K562 (cell line): ENCODE results near the gene SELENOM. TPM values are rescaled to one million over a fixed set of nuclear protein-coding genes. Genes with fewer than 3 reads are reported as not detected.

Source experiments
- ATAC-seq: fragments of 200-7000 bp; cut with Tn5 transposase; 3 replicates; pipeline ENCODE4 v1.9.1; 2020; ENCODE audit warnings: moderate library complexity
- BruUV-seq: library from RNA; stranded (reverse); fragments of 400-500 nt; replicated peaks from 2 replicates; lab custom pipeline; 2021; lab: Mats Ljungman, UMichigan
- CTCF ChIA-PET: fragments of 300-600 bp; formaldehyde crosslinking; extraction: SDS; loops from one replicate; lab custom pipeline; 2021; ENCODE audit warnings: low intra/inter-chr PET ratio; lab: Yijun Ruan, JAX
- POLR2A ChIA-PET: fragments of 300-600, 350-650 bp; sonication (Branson Sonifier 250); formaldehyde crosslinking; extraction: SDS; loops from one replicate; lab custom pipeline; 2021; ENCODE audit warnings: antibody characterized with exemption, inconsistent platforms; lab: Yijun Ruan, JAX
- DNase-seq, 4 experiments: peaks; one replicate each; pipeline versions ENCODE4 v3.0.0 to v3.0.0-alpha.2; 2011 to 2018; ENCODE audit warnings: low spot score in 3 of 4, mixed read lengths in 3 of 4; ENCODE audit errors: extremely low read depth in 1 of 4
- FAIRE-seq: peaks from 2 replicates; lab custom pipeline; 2011; peaks lifted over from hg19 to GRCh38; lab: Jason Lieb, UNC
- H2AFZ ChIP-seq: 2 replicates; pipeline ENCODE4 v1.6.0; 2011; ENCODE audit warnings: low read depth, low read length, control low read depth, inconsistent platforms
- H3K27ac ChIP-seq: fragments of 200-600 bp; 3 replicates; pipeline ENCODE4 v1.8.0; 2011; ENCODE audit warnings: low read depth, mild to moderate bottlenecking, control low read depth, inconsistent platforms, low read length, moderate library complexity, mixed read lengths; ENCODE audit errors: extremely low read depth
- H3K27me3 ChIP-seq, 2 experiments: fragments of 300-600 bp in 1 of 2; 2 replicates in 1 of 2; 3 replicates in 1 of 2; pipeline versions ENCODE4 v1.6.0 to v1.8.0; 2011; ENCODE audit warnings: inconsistent platforms in 2 of 2, low read length in 2 of 2, mild to moderate bottlenecking in 1 of 2, mixed read lengths in 1 of 2, moderate library complexity in 1 of 2; ENCODE audit not compliant: control insufficient read depth in 2 of 2, insufficient read depth in 2 of 2
- H3K36me3 ChIP-seq: fragments of 300-600 bp; 3 replicates; pipeline ENCODE4 v1.8.0; 2011; ENCODE audit warnings: mild to moderate bottlenecking, low read length, inconsistent platforms; ENCODE audit not compliant: control insufficient read depth, insufficient read depth
- H3K4me1 ChIP-seq, 2 experiments: fragments of 200-600 bp in 1 of 2; replicated peaks in 1 of 2; 2 replicates in 1 of 2; 3 replicates in 1 of 2; pipeline versions ENCODE4 v1.5.1 to v1.8.0; 2011; ENCODE audit warnings: inconsistent platforms in 2 of 2, low read length in 2 of 2, mild to moderate bottlenecking in 1 of 2, mixed read lengths in 1 of 2, moderate library complexity in 1 of 2; ENCODE audit not compliant: control insufficient read depth in 2 of 2, insufficient read depth in 2 of 2
- H3K4me2 ChIP-seq: 2 replicates; pipeline ENCODE4 v1.6.1; 2011; ENCODE audit warnings: low read length, control low read depth, inconsistent platforms, mixed read lengths; ENCODE audit not compliant: insufficient read depth
- H3K4me3 ChIP-seq: fragments of 200-600 bp; sonication (generic), shearing (Covaris generic); 2 replicates; pipeline ENCODE4 v1.5.1; 2016; ENCODE audit warnings: control low read depth, inconsistent platforms
- H3K79me2 ChIP-seq: fragments of 200-600 bp; 3 replicates; pipeline ENCODE4 v1.8.0; 2011; ENCODE audit warnings: low read length, inconsistent platforms; ENCODE audit not compliant: control insufficient read depth, insufficient read depth
- H3K9ac ChIP-seq, 2 experiments: 2 replicates each; pipeline versions ENCODE4 v1.6.0 to v1.6.1; 2011; ENCODE audit warnings: low read depth in 2 of 2, low read length in 2 of 2, control low read depth in 1 of 2, inconsistent platforms in 1 of 2, mild to moderate bottlenecking in 1 of 2, mixed read lengths in 1 of 2; ENCODE audit not compliant: insufficient read depth in 1 of 2
- H3K9me1 ChIP-seq: one replicate; pipeline ENCODE4 v1.6.0; 2011; ENCODE audit warnings: inconsistent platforms, mild to moderate bottlenecking, low read length, moderate library complexity; ENCODE audit not compliant: control insufficient read depth, insufficient read depth
- H3K9me3 ChIP-seq: replicated peaks from 2 replicates; pipeline ENCODE4 v1.5.1; 2011; ENCODE audit warnings: low read depth, low read length, inconsistent platforms; ENCODE audit not compliant: control insufficient read depth, insufficient read depth
- H4K20me1 ChIP-seq: replicated peaks from 2 replicates; pipeline ENCODE4 v1.6.1; 2011; ENCODE audit warnings: low read length, inconsistent platforms, mixed read lengths; ENCODE audit not compliant: control insufficient read depth, insufficient read depth
- CLOCK ChIP-seq: fragments of 250-450 bp; sonication (Bioruptor Pico); IDR thresholded peaks from 2 replicates; pipeline ENCODE4 v1.4.0; 2020; ENCODE audit warnings: mild to moderate bottlenecking, moderate library complexity, borderline replicate concordance
- DEAF1 ChIP-seq: fragments of 450-650 bp; formaldehyde crosslinking; IDR thresholded peaks from 2 replicates; pipeline ENCODE4 v1.4.0; 2020; ENCODE audit warnings: mild to moderate bottlenecking, moderate library complexity
- FOXJ2 ChIP-seq: fragments of 200-800 bp; sonication (Bioruptor generic); IDR thresholded peaks from 2 replicates; pipeline ENCODE4 v1.6.1; 2016; ENCODE audit warnings: missing genetic modification characterization, missing compliant biosample characterization
- FOXJ3 ChIP-seq: sonication (generic); formaldehyde crosslinking; IDR thresholded peaks from 2 replicates; pipeline ENCODE4 v1.4.0; 2020; ENCODE audit warnings: mild to moderate bottlenecking, missing genetic modification reagents
- ID3 ChIP-seq, 2 experiments: fragments of 250-450 bp in 1 of 2; fragments of 450-650 bp in 1 of 2; sonication (Bioruptor Pico) in 1 of 2; IDR thresholded peaks; 2 replicates each; pipeline versions ENCODE4 v1.6.1 to v1.8.0; 2016 to 2021; ENCODE audit warnings: mild to moderate bottlenecking in 2 of 2, moderate library complexity in 2 of 2, missing compliant biosample characterization in 1 of 2, missing genetic modification characterization in 1 of 2
- MED1 ChIP-seq: sonication (generic); formaldehyde crosslinking; IDR thresholded peaks from 2 replicates; pipeline ENCODE4 v1.8.1; 2023; ENCODE audit warnings: missing genetic modification reagents, borderline replicate concordance
- YY1 ChIP-seq, 3 experiments: IDR thresholded peaks; 2 replicates each; pipeline ENCODE4 v1.6.1; 2011; ENCODE audit warnings: low read length in 2 of 3, mild to moderate bottlenecking in 2 of 3, moderate library complexity in 2 of 3, borderline replicate concordance in 1 of 3, control low read depth in 1 of 3, low read depth in 1 of 3; ENCODE audit not compliant: insufficient read depth in 3 of 3, insufficient replicate concordance in 2 of 3, control insufficient read depth in 1 of 3, insufficient read length in 1 of 3; ENCODE audit errors: extremely low read depth in 1 of 3
- ZBTB43 ChIP-seq: sonication (generic); formaldehyde crosslinking; IDR thresholded peaks from 2 replicates; pipeline ENCODE4 v1.8.0; 2023; ENCODE audit warnings: mild to moderate bottlenecking, missing genetic modification reagents
- ZNF282 ChIP-seq: sonication (generic); formaldehyde crosslinking; IDR thresholded peaks from 2 replicates; pipeline ENCODE4 v1.8.1; 2023; ENCODE audit warnings: missing genetic modification reagents
- WGBS: fragments of 100-300 bp; shearing (Covaris generic); methylation state at CpG from one replicate; pipeline ENCODE4 v1.1.6; 2016; ENCODE audit warnings: low coverage, mixed read lengths; ENCODE audit not compliant: insufficient coverage; ENCODE audit errors: missing lambda C conversion rate; 5-methylcytosine and 5-hydroxymethylcytosine counted together
- in situ Hi-C: fragments of 300-500 bp; cut with MboI; formaldehyde crosslinking; loops from 4 replicates; pipeline ENCODE4 v1.15.0; 2018; ENCODE audit warnings: inconsistent platforms, mixed read lengths
- intact Hi-C: fragments of 100-400 bp; cut with micrococcal nuclease; formaldehyde crosslinking; loops from 2 replicates; pipeline ENCODE4 v1.14.2; 2022
- polyA plus RNA-seq, 8 experiments: library from polyadenylated mRNA; depleted of rRNA in 4 of 8; stranded (reverse) in 5 of 8; unstranded in 3 of 8; fragments of >200 nt; fragmentation: Nextera tagmentation in 2 of 8; fragmentation: Illumina TruSeq in 1 of 8; extraction: Ambion mirVana in 2 of 8; extraction: Trizol in 1 of 8; gene quantifications; 2 replicates each; pipeline versions ENCODE4 v1.2.1 to v1.2.3, GENCODE V29; 2011 to 2014; ENCODE audit warnings: inconsistent platforms in 1 of 8, missing spikeins in 1 of 8
- total RNA-seq, 7 experiments: library from RNA; depleted of rRNA in 6 of 7; stranded (reverse); fragments of >200 nt in 6 of 7; fragmentation: Illumina TruSeq in 2 of 7; extraction: Trizol in 2 of 7; gene quantifications; 2 replicates each; pipeline versions ENCODE4 v1.2.1 to v1.2.3, GENCODE V29; 2011 to 2021; ENCODE audit warnings: low replicate concordance in 1 of 7

Gene SELENOM
- total and polyA plus RNA-seq, 9 of the 15 experiments (the other 6 are each of a cell fraction or from before 2014, with no cell fraction given): 1.2 to 10.6 (median 3.7) TPM

GRCh38 chr22:31124811-31125465 is 17.6 kb upstream of the SELENOM start:
- no peaks in the 10 kb centered on the region for H3K9me3 ChIP-seq
- FAIRE-seq: no peak
- no peaks in the 10 kb centered on the region for H4K20me1 ChIP-seq
- 15% methylated on average over 9 of the region's 14 CpGs for WGBS
- TF ChIP-seq DEAF1 (no peak), MED1 (CRISPR knock-in tag) (no peak), ID3 (CRISPR knock-in tag; IDR thresholded peaks at IDR 0.05) (no peak), ID3 (tag; IDR thresholded peaks at IDR 0.05) (no peak), YY1 (IDR thresholded peaks at IDR 0.05; ENCODE audit: borderline replicate concordance in 1 of 3, control insufficient read depth in 1 of 3, extremely low read depth in 1 of 3, insufficient read depth in 3 of 3, insufficient read length in 1 of 3, insufficient replicate concordance in 2 of 3, low read depth in 1 of 3, low read length in 2 of 3) (no peak), CLOCK (CRISPR knock-in tag) (no peak), ZBTB43 (CRISPR knock-in tag) (no peak), FOXJ2 (tag) (no peak), FOXJ3 (CRISPR knock-in tag) (no peak), ZNF282 (CRISPR knock-in tag) (no peak)
- TF ChIP-seq, all 486 proteins: peak for 0
- Histone ChIP-seq H3K4me1 (peaks cover 18 to 59% of the 10 kb centered on the region in 2 experiments; a peak in 4 of 5 replicates), H3K36me3 (no peaks in the 10 kb centered on the region), H2AFZ (no peak overlapping the region), H3K9me1 (no peaks in the 10 kb centered on the region), H3K4me3 (no peak overlapping the region), H3K9ac (peak overlapping the region in 1 of 2 experiments; percentile 71; a peak in 2 of 4 replicates), H3K27me3 (no peaks in the 10 kb centered on the region), H3K79me2 (no peaks in the 10 kb centered on the region), H3K4me2 (no peak overlapping the region), H3K27ac (no peak overlapping the region)
- ATAC-seq: no peak
- BruUV-seq: no TSS peak
- intact Hi-C loops (no loop called here), in situ Hi-C loops (no loop called here)
- DNase-seq: no peak
- CTCF ChIA-PET: no interaction called here
- POLR2A ChIA-PET: interaction anchor here (0.6 to 1.2 kb wide), 4 partner anchors 12 to 230 kb away, joined by 3 read pairs; no protein-coding TSS in a partner anchor
